Measurements from ENCODE around the gene HOXA3. TPM values are rescaled to one million over a fixed set of nuclear protein-coding genes. Genes with fewer than 3 reads are reported as not detected.

HOXA3 gene
- total RNA-seq, 1 experiment from 2014 or later, result 9.2 TPM

GRCh38 chr7:27156508-27156898, 4.1 kb upstream of the HOXA3 start, which contains the start of gene HOXA7:
HOXA7 (minus strand) TSS chr7:27156675; CDS start chr7:27156545, 130 bp downstream.
- Histone ChIP-seq H4K20me1 (ENCODE audit: insufficient read depth) (no peaks in the 10 kb centered on the region), H3K79me2 (ENCODE audit: insufficient read depth, low read length) (peaks cover 15% of the 10 kb centered on the region), H3K9me3 (ENCODE audit: control insufficient read depth in 1 of 2, insufficient read depth in 1 of 2, low read depth in 1 of 2, low read length in 2 of 2) (no peaks in the 10 kb centered on the region), H2AFZ (ENCODE audit: low read depth, low read length, poor library complexity, severe bottlenecking) (peak within 1 kb of the TSS; percentile 93), H3K4me3 (replicated peaks in 1 of 2; ENCODE audit: low read depth in 1 of 2, low read length in 2 of 2) (peak within 1 kb of the TSS; percentile 70 to 88), H3K27me3 (ENCODE audit: insufficient read depth, low read length) (no peaks in the 10 kb centered on the region), H3K9me2 (ENCODE audit: insufficient read depth) (no peaks in the 10 kb centered on the region), H3K4me2 (ENCODE audit: low read length) (peak within 1 kb of the TSS; percentile 100), H3K36me3 (ENCODE audit: control insufficient read depth in 1 of 2, insufficient read depth in 2 of 2, low read length in 2 of 2) (no peaks in the 10 kb centered on the region), H3K9ac (ENCODE audit: low read length) (peak within 1 kb of the TSS; percentile 94), H3K27ac (ENCODE audit: low read depth, low read length) (peak within 1 kb of the TSS; percentile 91), H3K4me1 (ENCODE audit: control insufficient read depth in 1 of 2, insufficient read depth in 2 of 2, low read length in 2 of 2) (peaks cover 14 to 54% of the 10 kb centered on the region in 2 experiments)
- BruUV-seq (replicated peaks), result no TSS peak
- TF ChIP-seq ZFX (IDR thresholded peaks at IDR 0.05) (0 out of 2 replicates have a peak, but pooled peaks have one; percentile 33), YY1 (IDR thresholded peaks at IDR 0.05; ENCODE audit: extremely low read depth, insufficient replicate concordance, low read depth, low read length) (peak; percentile 77), POLR2AphosphoS5 (IDR thresholded peaks at IDR 0.05; ENCODE audit: low read depth, low read length) (peak; percentile 59), ZNF274 (IDR thresholded peaks at IDR 0.05; ENCODE audit: low read depth, low read length) (no peak)
- DNase-seq (ENCODE audit: low read depth, low spot score) (no peak), ATAC-seq (peak; percentile 53)
- intact Hi-C loops (cut with micrococcal nuclease), result no loop called here
- ChIA-PET RAD21 (ENCODE audit: low non-redundant PET in 1 of 2, low total read pairs in 2 of 2, uncharacterized antibody in 2 of 2, unreplicated experiment in 2 of 2) (interaction anchor here in 1 of 2 experiments (0.5 kb wide), 1 partner anchor 145 kb away, joined by 4 read pairs; no protein-coding TSS in a partner anchor), POLR2A (interaction anchor here (0.7 to 2.0 kb wide), 2 partner anchors 12 to 937 kb away, joined by 3 to 5 read pairs; no protein-coding TSS in a partner anchor), CTCF (interaction anchor here (1.0 to 2.0 kb wide), 3 partner anchors 10 to 1264 kb away, joined by 3 to 12 read pairs (median 4); no protein-coding TSS in a partner anchor)

- H3K36me3 ChIP-seq (ENCODE audit: control insufficient read depth in 1 of 2, insufficient read depth in 2 of 2, low read length in 2 of 2), result no peaks in the 10 kb centered on the region
- no peaks in the 10 kb centered on the region for H3K27me3 ChIP-seq (ENCODE audit: insufficient read depth, low read length)
- no peak for DNase-seq (ENCODE audit: low read depth, low spot score)
- H3K4me1 ChIP-seq (ENCODE audit: control insufficient read depth in 1 of 2, insufficient read depth in 2 of 2, low read length in 2 of 2), result peaks cover 15 to 54% of the 10 kb centered on the region in 2 experiments
- peak overlapping the region; percentile 94 for H3K9ac ChIP-seq (ENCODE audit: low read length)
- H3K9me3 ChIP-seq (ENCODE audit: control insufficient read depth in 1 of 2, insufficient read depth in 1 of 2, low read depth in 1 of 2, low read length in 2 of 2), result no peaks in the 10 kb centered on the region
- POLR2A ChIA-PET, result interaction anchor here (2.0 kb wide), 1 partner anchor 12 kb away, joined by 5 read pairs; no protein-coding TSS in a partner anchor
- peak overlapping the region; percentile 100 for H3K4me2 ChIP-seq (ENCODE audit: low read length)
- H4K20me1 ChIP-seq (ENCODE audit: insufficient read depth), result no peaks in the 10 kb centered on the region
- BruUV-seq (replicated peaks), result TSS peak; percentile 66
- H3K27ac ChIP-seq (ENCODE audit: low read depth, low read length), result peak overlapping the region; percentile 91
- CTCF ChIA-PET, result interaction anchor here (1.0 to 2.0 kb wide), 3 partner anchors 10 to 1264 kb away, joined by 3 to 12 read pairs (median 4); no protein-coding TSS in a partner anchor
- peak overlapping the region; percentile 70 to 88 for H3K4me3 ChIP-seq (replicated peaks in 1 of 2; ENCODE audit: low read depth in 1 of 2, low read length in 2 of 2)
- peak; percentile 47 for TF ChIP-seq POLR2A (IDR thresholded peaks at IDR 0.05; ENCODE audit: borderline replicate concordance, extremely low read depth, insufficient read depth, insufficient read length)
- TF ChIP-seq YY1 (IDR thresholded peaks at IDR 0.05; ENCODE audit: extremely low read depth, insufficient replicate concordance, low read depth, low read length), result peak; percentile 65
- TF ChIP-seq ZFX (IDR thresholded peaks at IDR 0.05), result peak; percentile 19; the same call in 1 of the 2 replicates
- TF ChIP-seq REST (IDR thresholded peaks at IDR 0.05; ENCODE audit: low read depth), result no peak
- TF ChIP-seq ZBTB33 (IDR thresholded peaks at IDR 0.05; ENCODE audit: extremely low read depth, insufficient replicate concordance, low read length), result no peak
- TF ChIP-seq POLR2AphosphoS5 (IDR thresholded peaks at IDR 0.05; ENCODE audit: low read depth, low read length), result peak; percentile 20; the same call in 1 of the 2 replicates
- no peaks in the 10 kb centered on the region for H3K9me2 ChIP-seq (ENCODE audit: insufficient read depth)
- RAD21 ChIA-PET (ENCODE audit: low non-redundant PET in 1 of 2, low total read pairs in 2 of 2, uncharacterized antibody in 2 of 2, unreplicated experiment in 2 of 2), result no interaction called here
- peak overlapping the region; percentile 93 for H2AFZ ChIP-seq (ENCODE audit: low read depth, low read length, poor library complexity, severe bottlenecking)
- ATAC-seq, result peak; percentile 31
- intact Hi-C loops (cut with micrococcal nuclease), result no loop called here
- peaks cover 21% of the 10 kb centered on the region for H3K79me2 ChIP-seq (ENCODE audit: insufficient read depth, low read length)
Measured at GRCh38 chr7:27155816-27156507, 3.6 kb upstream of the HOXA3 start.

All from HCT116 (cell line).